Endometrial microvascular endothelial cells (primary cell): ENCODE measurements around the gene LRRC34. TPM values are rescaled to one million over a fixed set of nuclear protein-coding genes. Genes with fewer than 3 reads are reported as not detected.

ENCODE experiments used
- in situ Hi-C: cut with HindIII; loops from 2 replicates; pipeline ENCODE4 v1.10.0; 2017; ENCODE audit warnings: low sequenced_read_pairs, low pct_unique_long_range_greater_than_20kb; ENCODE audit errors: inconsistent ontology term
- total RNA-seq: library from RNA; depleted of rRNA; stranded (reverse); fragments of >200 nt; gene quantifications from one replicate; pipeline ENCODE4 v1.2.3, GENCODE V29; 2015; ENCODE audit errors: inconsistent ontology term

LRRC34 gene
- total RNA-seq, 1 donor from 2014 or later = 8.6 TPM

DNA sequence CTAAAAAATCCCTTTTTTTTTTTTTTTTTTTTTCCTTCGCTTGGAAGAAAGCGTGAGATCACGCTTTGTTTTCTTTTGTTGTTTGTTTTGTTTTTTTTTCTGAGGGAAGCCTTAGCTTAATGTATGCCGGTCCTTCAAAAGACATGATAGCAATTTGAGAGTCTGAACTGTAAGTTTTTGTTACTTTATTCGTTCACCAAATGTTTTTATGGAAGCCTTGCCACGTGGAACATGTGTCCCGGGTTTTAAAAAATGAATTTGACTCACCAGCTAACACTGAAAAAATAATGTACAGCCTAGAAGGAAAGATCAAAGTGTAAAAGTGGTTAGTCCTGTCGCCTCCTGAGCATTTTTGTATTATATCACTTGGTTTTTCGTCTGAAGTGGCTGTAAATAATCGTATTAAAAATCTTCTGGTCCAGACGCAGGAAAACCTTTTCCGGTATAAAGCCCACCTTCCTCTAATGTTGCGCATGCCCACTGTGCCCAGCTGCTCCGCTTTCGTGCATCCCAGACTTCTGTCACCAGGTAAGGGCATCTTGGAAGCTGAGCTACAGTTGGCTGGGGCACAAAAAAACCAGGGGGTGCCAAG is 40.3 kb downstream of the LRRC34 start:
- in situ Hi-C loops = no loop called here

DNA sequence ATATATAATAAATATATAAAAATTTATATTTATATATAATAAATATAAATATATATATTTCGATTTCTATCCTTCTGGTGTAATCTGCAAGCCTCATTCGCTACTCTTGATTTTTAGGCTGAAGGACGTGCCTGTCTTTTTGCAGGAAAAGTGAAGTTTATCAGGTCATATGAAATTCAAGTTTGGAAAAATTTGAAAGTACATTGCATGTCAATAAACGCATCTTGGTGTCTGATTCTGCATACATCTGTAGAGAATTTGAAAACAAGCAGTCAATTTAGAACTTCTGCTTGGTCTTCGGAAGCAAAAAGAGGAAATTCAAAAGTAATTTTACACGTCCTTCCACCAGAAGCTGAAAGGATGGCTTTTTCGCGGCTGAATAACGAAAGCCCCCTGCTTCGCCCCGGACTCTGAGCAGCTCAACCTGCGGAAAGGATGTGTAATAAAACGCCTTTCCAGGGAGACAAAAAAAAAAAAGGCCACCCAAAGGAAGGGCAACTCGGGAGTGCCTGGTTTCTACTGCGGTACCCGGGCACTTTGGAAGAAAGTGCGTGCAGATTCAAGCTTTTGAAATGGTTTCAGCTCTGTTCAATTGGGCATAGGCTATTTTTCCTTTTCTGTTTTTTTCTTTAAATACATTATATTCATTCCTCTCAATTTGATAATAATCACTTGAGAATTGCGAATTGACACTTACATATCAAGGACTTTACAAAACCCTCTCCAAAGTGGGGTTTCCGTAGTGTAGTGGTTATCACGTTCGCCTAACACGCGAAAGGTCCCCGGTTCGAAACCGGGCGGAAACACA is 41.0 kb downstream of the LRRC34 start:
- in situ Hi-C loops = no loop called here

DNA sequence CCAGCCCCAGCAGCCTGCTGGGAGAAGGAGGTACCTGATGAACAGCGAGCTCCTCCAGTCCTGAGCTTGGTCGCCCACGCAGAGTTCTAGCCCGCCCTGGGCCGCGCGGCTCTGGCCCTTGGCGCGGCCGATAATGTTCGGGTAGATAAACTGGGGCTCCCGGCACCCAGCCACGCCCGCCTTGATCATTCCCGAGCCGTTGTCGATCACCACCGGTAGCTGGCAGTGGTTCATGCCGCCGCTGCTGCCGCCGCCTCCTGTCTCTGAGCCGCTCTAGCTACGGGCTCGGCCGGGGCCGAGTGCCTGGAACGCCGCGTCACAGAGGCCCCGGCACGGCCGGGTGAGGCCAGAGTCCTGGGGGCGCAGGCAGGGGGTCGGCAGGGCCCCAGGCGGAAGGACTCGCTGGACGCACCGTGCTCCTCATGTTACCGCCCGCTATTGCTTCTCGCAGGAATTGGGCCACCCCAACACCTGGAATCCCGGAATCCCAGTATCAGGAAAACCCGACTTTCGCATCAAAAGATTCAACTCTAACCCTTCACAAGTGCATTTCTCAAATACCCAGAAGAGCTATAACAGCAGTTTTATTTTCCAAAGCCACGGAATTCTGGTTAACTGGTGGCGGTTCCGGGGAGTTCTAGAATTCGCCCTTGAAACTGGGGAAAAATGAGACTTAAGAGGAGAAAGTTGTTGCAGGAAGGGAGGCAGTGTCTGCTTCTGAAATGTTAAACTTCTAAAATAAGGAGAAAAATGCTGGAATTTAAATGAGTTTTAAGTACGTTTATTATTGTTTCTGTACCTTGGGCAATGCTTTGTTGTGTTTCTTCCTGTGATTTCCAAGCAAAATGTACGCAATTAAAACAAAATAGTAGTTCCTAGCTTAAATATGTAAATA is 43.2 kb downstream of the LRRC34 start, which contains the start of gene ACTRT3:
TSS of gene ACTRT3 (minus strand) at position 275 of the 895 bp plus-strand sequence. CDS start at position 234, 41 bp downstream.
- in situ Hi-C loops = no loop called here

DNA sequence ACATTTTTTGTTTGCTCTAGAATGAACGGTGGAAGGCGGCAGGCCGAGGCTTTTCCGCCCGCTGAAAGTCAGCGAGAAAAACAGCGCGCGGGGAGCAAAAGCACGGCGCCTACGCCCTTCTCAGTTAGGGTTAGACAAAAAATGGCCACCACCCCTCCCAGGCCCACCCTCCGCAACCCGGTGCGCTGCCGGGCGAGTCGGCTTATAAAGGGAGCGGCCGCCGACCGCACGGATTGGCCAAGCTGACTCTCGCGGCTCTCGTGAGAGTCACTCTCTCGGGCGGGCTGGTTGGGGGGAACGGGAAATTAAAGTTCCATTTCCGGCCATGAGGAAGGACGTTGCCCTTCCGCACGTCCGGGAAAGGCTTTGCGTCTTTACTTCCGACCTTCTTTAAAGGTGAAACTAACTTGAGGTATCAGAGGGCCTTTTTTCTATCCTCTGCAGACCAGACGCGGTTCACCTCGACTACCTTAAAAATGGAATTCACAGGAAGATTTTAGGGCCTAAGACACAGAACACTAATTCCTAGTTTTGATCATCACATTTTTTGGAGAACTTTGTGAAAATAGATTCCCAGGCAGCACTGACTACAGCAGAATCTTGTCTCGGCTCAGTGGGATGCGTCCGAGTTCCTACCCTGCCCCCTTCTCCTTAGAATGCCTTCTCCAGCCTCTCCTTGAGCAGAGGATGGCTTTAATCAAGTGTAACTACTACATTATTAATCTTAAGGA is 47.7 kb downstream of the LRRC34 start, which contains the start of gene TERC:
TSS of gene TERC (minus strand) at position 179 of the 731 bp plus-strand sequence.
- in situ Hi-C loops = no loop called here

DNA sequence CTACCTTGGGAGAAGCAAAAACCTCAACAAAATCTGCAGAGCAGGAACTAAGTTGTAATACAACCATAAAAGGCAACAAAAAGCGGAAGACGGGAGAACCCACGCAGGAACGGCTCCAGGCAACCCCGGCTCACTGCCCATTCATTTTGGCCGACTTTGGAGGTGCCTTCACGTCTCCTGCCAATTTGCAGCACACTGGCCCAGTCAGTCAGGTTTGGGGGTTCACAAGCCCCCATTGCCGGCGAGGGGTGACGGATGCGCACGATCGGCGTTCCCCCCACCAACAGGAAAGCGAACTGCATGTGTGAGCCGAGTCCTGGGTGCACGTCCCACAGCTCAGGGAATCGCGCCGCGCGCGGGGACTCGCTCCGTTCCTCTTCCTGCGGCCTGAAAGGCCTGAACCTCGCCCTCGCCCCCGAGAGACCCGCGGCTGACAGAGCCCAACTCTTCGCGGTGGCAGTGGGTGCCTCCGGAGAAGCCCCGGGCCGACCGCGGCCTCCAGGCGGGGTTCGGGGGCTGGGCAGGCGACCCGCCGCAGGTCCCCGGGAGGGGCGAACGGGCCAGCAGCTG is 48.3 kb downstream of the LRRC34 start:
- in situ Hi-C loops = no loop called here

DNA sequence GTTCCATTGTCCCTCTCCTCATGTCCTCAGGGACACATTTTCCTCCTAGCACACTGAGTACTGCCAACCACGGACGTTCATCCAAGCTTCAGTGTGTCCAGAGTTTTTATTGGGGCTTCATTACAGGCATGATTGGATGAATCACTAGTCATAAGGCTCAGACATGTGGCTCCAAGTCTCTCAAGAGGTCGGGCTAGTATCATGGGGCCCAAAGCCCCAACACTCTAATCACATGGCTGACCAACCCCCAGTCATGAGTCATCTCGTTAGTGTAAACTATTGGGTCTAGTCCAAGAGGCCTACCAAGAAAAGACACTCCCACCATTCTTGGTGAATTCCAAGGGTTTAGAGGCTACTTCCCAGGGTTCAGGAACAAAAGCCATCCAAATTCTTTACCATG is 52.2 kb downstream of the LRRC34 start:
- in situ Hi-C loops = no loop called here

DNA sequence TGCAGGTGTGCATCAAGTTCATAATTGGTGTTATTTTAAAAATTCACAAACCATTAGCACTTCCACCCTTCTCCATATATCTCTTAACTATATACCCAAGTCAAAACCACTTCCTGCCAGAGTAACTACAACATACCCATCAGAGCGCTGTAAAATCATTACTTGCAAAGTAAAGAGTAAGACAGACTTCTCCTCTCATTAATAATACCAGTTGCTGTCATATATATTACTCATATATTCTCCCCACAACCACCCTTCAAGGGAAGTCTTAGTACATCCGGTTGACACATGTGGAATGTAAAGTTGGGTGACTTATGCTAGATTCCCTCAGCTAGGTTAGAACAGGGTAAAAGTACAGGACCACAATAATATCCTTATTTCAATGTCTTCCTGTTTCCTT is 53.4 kb downstream of the LRRC34 start:
- in situ Hi-C loops = no loop called here

DNA sequence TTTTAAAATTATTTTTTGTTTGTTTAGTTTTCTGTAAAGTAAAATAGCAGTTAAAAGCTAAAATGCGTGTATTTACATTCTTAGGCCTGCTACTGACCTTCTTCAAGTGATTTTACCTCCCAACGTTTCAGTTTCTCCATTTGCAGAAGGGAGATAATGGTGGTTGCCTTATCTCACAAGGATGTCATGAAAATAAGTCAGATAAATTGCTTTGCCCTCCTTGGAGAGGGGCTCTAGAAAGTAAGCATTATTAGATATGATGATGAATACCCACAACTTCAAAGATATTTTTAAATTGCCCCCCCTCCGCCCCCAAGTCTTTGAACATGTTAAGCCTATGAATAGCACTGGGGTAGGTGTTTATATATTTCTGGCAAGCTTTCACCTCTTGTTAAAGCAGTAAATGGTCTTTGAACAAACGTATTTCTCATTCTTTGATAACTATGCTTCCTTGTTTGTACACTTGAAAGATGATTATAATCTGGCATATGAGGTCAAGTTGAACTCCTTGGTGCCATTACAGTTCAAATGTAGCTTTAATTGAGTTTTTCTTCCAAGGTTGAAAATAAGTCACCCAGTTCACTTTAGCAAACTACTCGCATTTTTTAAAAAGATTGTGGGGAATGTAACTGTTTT is 54.2 kb downstream of the LRRC34 start:
- in situ Hi-C loops = no loop called here

DNA sequence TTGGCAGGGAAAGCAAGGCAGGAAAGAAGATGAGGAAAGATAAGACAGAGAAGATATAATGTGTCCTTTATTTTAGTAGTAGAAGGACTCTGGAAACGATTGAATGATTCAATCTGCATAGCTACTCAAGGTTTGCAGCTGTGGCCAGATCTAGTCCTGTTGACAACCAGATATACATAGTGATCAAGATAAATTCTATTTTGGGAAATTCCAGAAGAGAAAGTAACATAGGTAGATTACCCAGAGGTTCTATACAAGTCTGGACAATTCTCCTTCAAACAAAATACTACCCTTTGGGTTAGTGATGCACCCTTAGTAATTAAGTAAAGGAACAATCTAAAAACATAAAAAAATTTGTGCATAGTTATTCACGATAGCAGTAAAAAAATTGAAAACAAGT is 57.2 kb downstream of the LRRC34 start:
- in situ Hi-C loops = no loop called here

DNA sequence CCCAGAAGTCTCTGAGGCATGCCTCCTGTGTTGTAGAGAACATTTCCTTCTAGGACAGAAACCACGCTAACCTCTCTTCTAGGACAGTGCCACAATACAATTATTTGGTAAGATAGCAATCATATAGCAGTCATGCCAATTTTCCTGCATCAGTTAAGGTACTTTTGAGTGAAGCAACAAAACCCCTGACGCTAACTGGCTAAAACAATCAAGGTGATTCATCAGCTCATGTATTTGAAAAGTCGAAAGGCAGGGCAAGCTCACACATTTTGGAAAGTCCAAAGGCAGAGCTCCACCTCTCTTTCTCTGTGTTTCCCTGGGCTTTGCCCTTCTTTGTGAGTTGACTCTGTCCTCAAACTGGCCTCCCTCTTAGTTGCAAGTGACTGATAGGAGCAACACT is 58.0 kb downstream of the LRRC34 start:
- in situ Hi-C loops = no loop called here

DNA sequence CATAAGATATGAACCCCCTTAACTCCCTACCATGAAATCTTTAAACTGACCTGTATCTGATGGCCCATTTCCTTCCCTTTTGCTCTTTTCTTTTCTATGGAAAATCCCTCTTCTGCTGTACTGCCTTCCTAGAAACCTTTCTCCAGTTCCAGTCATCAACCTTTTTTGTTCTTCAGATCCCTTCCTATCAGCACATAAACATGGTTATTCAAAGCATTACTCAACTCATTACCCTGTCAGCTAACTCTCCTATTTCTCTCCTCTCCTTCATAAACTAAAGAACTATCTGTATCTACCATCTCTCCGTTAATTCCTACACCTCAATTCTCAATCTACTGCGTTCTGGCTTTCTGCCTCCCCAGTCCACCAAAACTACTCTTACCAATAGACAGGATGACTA is 60.8 kb downstream of the LRRC34 start:
- in situ Hi-C loops = no loop called here

DNA sequence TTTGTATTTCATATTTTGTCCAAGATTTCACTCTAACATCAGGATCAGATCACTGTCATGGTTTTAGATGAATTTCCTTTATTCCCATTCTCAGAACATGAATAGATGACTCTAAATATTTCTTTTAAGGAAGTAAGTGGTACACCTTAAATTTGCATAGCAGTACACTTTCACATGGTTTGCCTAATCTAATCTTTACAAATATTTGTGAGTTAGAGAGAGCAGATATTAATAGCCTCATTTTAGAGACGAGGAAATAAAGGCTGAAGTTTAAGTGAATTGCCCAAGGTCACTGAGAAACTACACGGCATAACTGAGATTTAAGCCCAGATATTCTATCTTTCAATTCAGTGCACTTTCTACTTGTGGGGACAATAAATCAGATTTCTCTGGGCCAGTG is 62.0 kb downstream of the LRRC34 start:
- in situ Hi-C loops = no loop called here

DNA sequence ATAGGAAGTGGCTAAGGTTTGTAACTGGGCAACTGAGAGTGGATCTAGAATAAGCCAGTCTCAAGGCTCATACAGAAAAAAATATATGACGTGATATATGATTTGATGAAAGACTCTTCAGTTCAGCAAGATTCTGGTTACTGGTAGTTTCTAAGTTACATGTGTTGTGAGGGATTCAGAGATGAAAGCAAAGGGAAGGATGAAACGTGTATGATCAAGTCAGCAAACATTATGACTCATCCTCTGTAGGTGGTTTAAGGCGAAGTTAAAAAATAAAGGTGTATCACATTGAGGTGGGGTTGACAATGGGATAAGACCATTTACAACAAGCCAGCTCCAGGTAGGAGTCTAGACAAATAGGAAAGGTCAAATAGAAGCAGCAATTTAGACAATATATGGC is 64.0 kb downstream of the LRRC34 start:
- in situ Hi-C loops = no loop called here

DNA sequence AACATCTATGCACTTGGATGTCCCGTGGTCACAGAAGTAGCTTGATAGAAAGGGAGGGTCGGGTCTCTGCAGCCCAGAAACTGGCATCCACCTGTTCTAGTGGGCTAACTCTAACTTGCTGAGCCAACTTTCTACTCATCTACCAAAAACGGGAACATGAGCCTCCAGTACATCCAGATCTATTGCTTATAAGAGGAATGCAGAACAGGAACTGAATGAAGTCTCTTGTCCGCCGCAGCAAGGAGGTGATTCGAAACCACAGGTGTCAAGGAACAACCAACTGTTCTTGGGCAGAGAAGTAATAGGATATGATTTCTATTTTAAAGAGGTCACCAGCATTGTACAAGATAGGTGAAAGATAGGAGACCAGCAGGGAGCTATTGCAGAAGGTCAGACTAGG is 65.8 kb downstream of the LRRC34 start:
- in situ Hi-C loops = no loop called here

DNA sequence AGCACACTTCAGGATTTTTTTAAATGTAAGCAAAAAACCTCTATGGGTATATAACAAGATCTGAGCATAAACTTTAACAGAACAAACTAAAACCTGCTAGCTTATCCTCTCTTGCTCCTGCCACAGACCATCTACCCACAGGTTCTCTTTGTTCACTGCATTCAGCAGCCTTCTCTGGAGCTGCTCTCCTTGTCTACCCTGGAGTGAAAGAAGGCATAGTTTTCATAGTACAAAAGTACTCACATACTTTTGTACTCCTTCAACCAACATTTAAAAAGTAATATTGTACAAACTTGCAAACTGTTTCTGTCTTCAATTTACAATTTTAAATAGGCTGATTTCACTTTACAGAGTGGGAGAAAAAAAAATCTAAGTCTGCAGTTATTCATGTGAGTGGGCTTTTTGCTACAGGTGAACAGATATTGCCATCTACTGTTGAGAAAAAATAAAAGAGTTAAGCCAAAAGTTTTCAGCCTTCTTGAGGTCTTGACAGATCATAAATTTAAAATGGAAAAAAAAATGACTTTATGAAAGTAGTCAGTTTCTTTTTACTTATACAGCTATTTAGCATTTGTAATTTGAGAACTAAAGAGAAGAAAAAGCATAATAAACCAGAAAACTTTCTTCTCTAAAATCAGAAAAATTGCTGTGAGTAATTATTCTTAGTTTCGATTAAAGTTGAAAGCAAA is 68.2 kb downstream of the LRRC34 start:
- in situ Hi-C loops = no loop called here
